ENCODE results near the gene CAPN12.

The CAPN12 gene

DNA sequence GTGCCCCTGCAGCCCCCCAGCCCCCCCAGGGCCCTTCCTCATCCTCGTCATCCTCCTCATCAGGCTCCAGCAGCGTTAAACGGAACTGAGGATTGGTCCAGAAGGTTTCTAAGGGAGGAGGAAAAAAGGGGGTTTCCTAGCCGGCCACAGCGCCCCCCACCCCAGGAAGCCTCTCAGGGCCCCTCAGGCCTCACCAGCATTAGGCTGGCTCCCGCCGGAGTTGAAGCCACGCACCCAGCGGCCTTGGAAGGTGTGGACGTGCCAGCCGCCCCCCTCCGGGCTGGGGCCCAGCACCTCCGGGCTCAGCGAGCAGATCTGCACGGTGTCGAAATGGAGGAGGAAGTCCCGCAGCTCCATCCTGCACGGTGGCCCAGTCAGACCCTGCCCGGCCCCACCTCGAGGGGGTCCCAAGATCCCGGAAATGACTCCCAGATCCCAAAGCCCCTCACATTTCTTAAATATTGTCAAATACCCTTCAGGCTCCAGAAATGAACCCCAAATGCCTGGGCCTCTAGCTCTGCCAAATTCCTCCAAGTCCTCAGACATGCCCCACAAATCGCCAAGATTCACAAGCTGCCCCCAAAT, 6.9 kb downstream of the CAPN12 start:
- no peaks in the 10 kb centered on the region for H3K79me2 ChIP-seq (ENCODE audit: control insufficient read depth, insufficient read depth, low read length, unreplicated experiment)
- no peak overlapping the region for H3K4me3 ChIP-seq (ENCODE audit: low read depth, low read length)
- no peak overlapping the region for H2AFZ ChIP-seq (ENCODE audit: low read length, unreplicated experiment)
- no peaks in the 10 kb centered on the region for H3K36me3 ChIP-seq (ENCODE audit: insufficient read depth, low read length)
- H3K4me1 ChIP-seq (ENCODE audit: control insufficient read depth, insufficient read depth, low read length, unreplicated experiment): peaks cover 17% of the 10 kb centered on the region
- no peak overlapping the region for H3K27ac ChIP-seq (ENCODE audit: low read depth, low read length)
- H3K27me3 ChIP-seq (ENCODE audit: insufficient read depth, low read length): no peaks in the 10 kb centered on the region

DNA sequence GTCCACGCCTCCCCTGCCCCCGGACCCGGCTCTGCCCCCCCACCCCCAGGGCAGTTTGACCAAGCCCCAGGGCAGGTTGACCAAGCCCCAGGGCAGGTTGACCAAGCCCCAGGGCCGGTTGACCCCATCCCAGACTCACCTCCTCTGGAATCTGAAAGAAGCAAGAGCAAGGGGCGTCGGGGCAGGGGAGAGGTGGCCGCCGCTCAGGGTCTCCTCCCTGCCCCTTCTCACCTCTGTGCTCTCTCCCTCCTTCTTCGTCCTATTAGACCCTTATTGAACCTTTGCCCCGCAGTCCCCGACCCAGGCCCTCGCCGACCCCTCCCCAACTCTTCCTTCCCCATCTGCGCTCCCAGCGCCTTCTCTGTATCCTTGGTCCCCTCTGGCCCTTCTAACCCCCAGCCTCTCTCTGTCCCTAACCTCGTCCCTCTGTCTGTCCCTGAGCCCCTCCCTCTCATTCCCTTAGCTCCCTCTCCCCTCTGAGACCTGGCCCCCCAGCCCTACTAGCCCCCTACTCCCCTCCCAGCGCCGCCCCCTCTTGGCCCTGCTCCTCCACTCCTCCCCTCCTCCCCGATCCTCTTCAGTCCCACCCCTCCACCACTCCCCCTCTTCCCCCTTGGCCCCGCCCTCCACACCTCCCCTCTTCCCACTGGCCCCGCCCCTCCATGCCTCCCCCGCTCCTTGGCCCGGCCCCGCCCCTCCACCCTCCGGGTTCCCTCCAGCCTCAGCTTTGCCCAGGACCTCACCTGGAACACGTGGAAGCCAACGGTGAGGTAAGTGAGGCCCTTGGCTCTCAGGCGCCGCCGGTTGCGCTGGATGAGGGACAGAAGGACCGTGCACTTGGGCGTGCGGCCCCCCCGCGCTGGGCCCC, 7.6 kb downstream of the CAPN12 start:
- Histone ChIP-seq H3K4me1 (ENCODE audit: control insufficient read depth, insufficient read depth, low read length, unreplicated experiment) (peaks cover 17% of the 10 kb centered on the region), H3K79me2 (ENCODE audit: control insufficient read depth, insufficient read depth, low read length, unreplicated experiment) (no peaks in the 10 kb centered on the region), H2AFZ (ENCODE audit: low read length, unreplicated experiment) (no peak overlapping the region), H3K4me3 (ENCODE audit: low read depth, low read length) (peak overlapping the region; percentile 47), H3K27ac (ENCODE audit: low read depth, low read length) (no peak overlapping the region), H3K27me3 (ENCODE audit: insufficient read depth, low read length) (no peaks in the 10 kb centered on the region), H3K36me3 (ENCODE audit: insufficient read depth, low read length) (no peaks in the 10 kb centered on the region)

DNA sequence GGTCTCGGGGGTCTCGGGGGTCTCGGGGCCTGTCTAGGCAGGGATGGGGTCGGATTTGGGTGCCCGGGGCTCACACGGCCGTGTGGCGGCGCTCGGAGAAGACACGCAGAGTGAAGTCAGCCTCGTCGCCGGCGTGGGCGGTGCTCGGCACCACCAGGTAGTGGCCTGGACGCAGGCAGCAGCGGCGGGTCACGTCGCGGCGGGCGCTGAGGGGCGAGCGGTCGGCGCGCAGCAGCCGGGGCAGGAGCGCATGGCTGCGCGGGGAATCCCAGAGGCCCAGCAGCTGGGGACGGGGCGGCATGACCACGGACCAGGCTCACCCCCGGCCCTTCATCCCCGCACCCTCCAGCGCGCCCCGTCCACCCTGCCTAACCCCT, 8.2 kb downstream of the CAPN12 start:
- Histone ChIP-seq H3K36me3 (ENCODE audit: insufficient read depth, low read length) (no peaks in the 10 kb centered on the region), H3K4me3 (ENCODE audit: low read depth, low read length) (peak overlapping the region; percentile 47), H3K79me2 (ENCODE audit: control insufficient read depth, insufficient read depth, low read length, unreplicated experiment) (no peaks in the 10 kb centered on the region), H2AFZ (ENCODE audit: low read length, unreplicated experiment) (no peak overlapping the region), H3K27me3 (ENCODE audit: insufficient read depth, low read length) (no peaks in the 10 kb centered on the region), H3K4me1 (ENCODE audit: control insufficient read depth, insufficient read depth, low read length, unreplicated experiment) (peaks cover 17% of the 10 kb centered on the region), H3K27ac (ENCODE audit: low read depth, low read length) (no peak overlapping the region)

DNA sequence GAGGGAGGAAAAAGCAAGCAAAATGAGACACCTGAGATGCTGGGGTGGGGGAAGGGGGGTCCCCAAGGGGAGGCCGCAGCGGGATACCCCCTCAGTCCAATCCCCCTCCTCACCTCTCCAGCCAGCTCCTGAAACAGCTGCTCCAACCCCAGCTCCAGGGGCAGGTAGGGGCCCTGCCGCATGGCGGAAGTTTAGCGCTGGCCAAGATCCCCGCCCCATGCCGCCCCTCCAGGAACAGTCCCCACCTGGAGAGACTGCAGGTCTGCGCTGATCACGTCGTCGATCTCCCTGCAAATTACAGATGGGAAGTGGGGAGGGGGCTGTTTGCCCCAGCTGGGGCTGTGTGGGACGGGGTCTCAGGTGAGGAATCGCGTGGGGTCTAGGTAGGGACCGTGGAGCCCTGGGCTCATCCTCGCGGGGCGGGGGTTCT, 9.0 kb downstream of the CAPN12 start:
- Histone ChIP-seq H3K79me2 (ENCODE audit: control insufficient read depth, insufficient read depth, low read length, unreplicated experiment) (no peaks in the 10 kb centered on the region), H3K36me3 (ENCODE audit: insufficient read depth, low read length) (no peaks in the 10 kb centered on the region), H3K27me3 (ENCODE audit: insufficient read depth, low read length) (no peaks in the 10 kb centered on the region), H3K27ac (ENCODE audit: low read depth, low read length) (no peak overlapping the region), H3K4me1 (ENCODE audit: control insufficient read depth, insufficient read depth, low read length, unreplicated experiment) (peaks cover 17% of the 10 kb centered on the region), H2AFZ (ENCODE audit: low read length, unreplicated experiment) (no peak overlapping the region), H3K4me3 (ENCODE audit: low read depth, low read length) (no peak overlapping the region)

DNA sequence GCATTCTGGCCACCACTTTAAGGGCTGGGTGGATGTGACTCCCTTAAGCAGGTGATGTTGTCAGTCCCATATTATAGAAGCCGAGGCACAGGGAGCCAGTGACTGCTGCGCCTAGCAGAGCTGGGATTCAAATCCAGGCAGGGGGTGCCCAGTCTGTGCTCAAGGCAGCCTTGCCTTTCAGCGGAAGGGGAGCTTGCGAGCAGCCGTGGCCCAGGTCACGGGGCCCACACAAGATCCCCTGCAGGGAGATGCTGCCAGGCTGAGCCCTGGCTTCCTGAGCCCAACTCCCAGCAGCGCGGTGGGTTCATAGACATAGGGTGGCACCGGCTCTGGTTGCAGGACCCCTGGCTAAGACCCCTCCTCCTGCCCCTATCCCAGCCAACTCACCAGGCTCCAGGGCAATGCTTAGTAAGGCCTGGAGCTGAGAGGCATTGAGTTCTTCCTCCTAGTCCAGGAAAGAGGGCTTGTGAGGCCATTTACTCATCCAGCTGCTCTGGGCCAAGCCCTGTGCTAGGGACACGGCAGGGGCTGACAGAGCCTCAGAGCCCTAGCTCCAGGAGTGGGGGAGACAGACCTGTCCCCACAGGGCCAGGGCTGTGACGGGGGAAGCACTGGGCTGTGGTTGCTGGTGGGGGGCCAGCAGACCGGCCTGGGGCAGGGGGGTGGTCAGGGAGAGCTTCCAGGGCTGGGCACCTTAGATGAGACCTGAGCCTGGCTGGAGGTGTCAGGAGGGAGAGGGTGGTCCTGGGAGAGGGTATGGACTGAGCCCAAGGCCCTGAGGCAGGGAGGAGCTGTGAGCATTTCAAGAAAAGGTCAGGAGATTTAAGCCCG, 9.6 kb downstream of the CAPN12 start:
- H3K36me3 ChIP-seq (ENCODE audit: insufficient read depth, low read length): no peaks in the 10 kb centered on the region
- H2AFZ ChIP-seq (ENCODE audit: low read length, unreplicated experiment): no peak overlapping the region
- no peak overlapping the region for H3K4me3 ChIP-seq (ENCODE audit: low read depth, low read length)
- H3K27ac ChIP-seq (ENCODE audit: low read depth, low read length): peak overlapping the region; percentile 19; the same call in 1 of the 2 replicates
- peaks cover 17% of the 10 kb centered on the region for H3K4me1 ChIP-seq (ENCODE audit: control insufficient read depth, insufficient read depth, low read length, unreplicated experiment)
- H3K27me3 ChIP-seq (ENCODE audit: insufficient read depth, low read length): no peaks in the 10 kb centered on the region
- H3K79me2 ChIP-seq (ENCODE audit: control insufficient read depth, insufficient read depth, low read length, unreplicated experiment): no peaks in the 10 kb centered on the region

DNA sequence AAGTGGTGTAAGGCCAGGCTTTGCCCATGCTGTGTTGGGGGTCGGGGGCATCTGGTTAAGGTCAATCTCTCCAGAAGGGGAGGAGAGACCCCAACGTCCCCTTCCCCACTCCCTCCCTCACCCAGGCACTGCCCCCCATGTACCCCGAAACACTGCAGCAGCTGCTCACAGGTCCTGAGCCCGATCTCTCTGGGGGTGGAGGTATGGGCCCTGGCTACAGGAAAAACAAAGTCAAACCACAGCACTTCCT, 10.2 kb downstream of the CAPN12 start:
- H3K4me1 ChIP-seq (ENCODE audit: control insufficient read depth, insufficient read depth, low read length, unreplicated experiment): peaks cover 17% of the 10 kb centered on the region
- H3K36me3 ChIP-seq (ENCODE audit: insufficient read depth, low read length): no peaks in the 10 kb centered on the region
- no peaks in the 10 kb centered on the region for H3K79me2 ChIP-seq (ENCODE audit: control insufficient read depth, insufficient read depth, low read length, unreplicated experiment)
- H3K27me3 ChIP-seq (ENCODE audit: insufficient read depth, low read length): no peaks in the 10 kb centered on the region
- H2AFZ ChIP-seq (ENCODE audit: low read length, unreplicated experiment): no peak overlapping the region
- no peak overlapping the region for H3K4me3 ChIP-seq (ENCODE audit: low read depth, low read length)
- peak overlapping the region; percentile 20; the same call in 1 of the 2 replicates for H3K27ac ChIP-seq (ENCODE audit: low read depth, low read length)

DNA sequence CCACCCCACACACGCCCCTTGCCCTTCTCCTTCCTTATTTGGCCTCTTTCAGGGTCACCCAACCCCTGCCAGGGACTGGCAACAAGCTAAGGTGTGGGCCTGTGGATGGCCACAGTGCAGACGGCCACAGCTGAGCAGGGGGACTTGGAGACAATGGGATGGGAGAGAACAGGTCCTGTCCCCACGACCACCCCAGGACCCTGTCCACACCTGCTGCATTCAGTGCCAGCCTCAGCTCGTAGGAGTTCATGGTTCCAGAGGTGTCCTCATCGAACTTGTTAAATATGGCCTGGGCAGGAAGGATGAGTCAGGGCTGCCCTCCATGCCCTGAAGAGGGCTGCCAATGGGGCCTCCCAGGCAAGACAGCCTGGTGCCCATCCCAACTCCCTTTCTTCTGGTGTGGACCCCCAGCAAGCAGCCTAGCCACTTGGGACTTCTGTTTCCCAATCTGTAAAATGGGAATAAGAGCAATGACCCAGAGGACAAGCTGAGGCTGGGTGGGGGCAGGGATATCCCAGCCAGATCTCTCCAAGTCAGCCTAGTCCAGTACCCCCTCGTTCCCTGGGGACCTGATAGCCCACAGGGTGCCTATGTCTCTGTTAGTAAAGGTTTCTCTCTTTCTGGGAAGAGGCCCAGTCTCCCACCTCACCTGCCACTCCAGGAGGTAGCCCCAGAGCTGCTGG, 10.6 kb downstream of the CAPN12 start:
- Histone ChIP-seq H3K4me3 (ENCODE audit: low read depth, low read length) (no peak overlapping the region), H3K36me3 (ENCODE audit: insufficient read depth, low read length) (no peaks in the 10 kb centered on the region), H3K4me1 (ENCODE audit: control insufficient read depth, insufficient read depth, low read length, unreplicated experiment) (peaks cover 17% of the 10 kb centered on the region), H3K79me2 (ENCODE audit: control insufficient read depth, insufficient read depth, low read length, unreplicated experiment) (no peaks in the 10 kb centered on the region), H2AFZ (ENCODE audit: low read length, unreplicated experiment) (no peak overlapping the region), H3K27ac (ENCODE audit: low read depth, low read length) (peak overlapping the region; percentile 20; the same call in 1 of the 2 replicates), H3K27me3 (ENCODE audit: insufficient read depth, low read length) (no peaks in the 10 kb centered on the region)

DNA sequence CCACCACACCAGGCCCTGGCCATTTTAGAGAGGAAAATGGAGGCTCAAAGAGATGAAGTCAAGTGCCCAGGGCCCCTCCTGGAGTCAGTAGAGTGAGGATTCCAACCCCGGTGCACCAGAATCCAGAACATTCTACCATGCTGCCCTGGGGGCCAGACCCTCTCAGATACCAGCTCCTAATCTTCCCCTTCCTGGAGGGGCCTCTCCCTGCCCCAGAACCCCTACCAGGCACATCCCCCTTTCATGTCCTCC, 11.1 kb downstream of the CAPN12 start:
- H3K4me3 ChIP-seq (ENCODE audit: low read depth, low read length): no peak overlapping the region
- H3K36me3 ChIP-seq (ENCODE audit: insufficient read depth, low read length): no peaks in the 10 kb centered on the region
- peaks cover 17% of the 10 kb centered on the region for H3K4me1 ChIP-seq (ENCODE audit: control insufficient read depth, insufficient read depth, low read length, unreplicated experiment)
- H3K27me3 ChIP-seq (ENCODE audit: insufficient read depth, low read length): no peaks in the 10 kb centered on the region
- H2AFZ ChIP-seq (ENCODE audit: low read length, unreplicated experiment): no peak overlapping the region
- H3K27ac ChIP-seq (ENCODE audit: low read depth, low read length): no peak overlapping the region
- no peaks in the 10 kb centered on the region for H3K79me2 ChIP-seq (ENCODE audit: control insufficient read depth, insufficient read depth, low read length, unreplicated experiment)

DNA sequence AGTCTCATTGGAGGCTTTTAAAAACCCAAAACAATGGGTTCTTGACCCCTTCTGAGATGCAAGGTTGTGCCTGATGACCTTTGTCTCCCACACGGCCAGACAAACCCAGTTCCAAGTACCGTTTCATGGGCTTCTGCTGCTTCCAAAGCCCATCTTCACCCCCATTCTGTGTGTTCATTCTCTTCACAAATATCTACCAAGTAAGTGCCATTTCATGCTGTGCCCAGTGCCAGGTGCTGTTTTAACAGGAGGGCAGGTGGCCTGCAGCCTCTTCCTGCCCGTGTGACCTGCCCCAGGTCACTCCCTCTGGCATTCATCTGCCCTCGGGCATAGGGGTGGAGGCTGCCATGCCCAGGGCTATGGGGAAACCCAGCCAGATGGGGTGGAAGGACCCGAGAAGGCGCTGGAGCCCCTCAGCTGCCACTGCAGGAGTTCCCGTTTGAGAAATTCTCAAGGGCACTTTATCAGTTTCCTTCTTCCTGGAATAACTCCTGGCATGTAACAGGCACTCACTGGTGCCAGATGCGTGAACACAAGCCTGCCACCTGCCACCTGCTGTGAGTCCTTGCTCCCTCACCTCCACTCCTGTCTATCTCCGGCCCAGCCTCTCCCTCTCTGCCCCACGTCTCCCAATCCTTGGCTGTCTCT, 12.5 kb downstream of the CAPN12 start:
- Histone ChIP-seq H3K36me3 (ENCODE audit: insufficient read depth, low read length) (no peaks in the 10 kb centered on the region), H3K79me2 (ENCODE audit: control insufficient read depth, insufficient read depth, low read length, unreplicated experiment) (no peaks in the 10 kb centered on the region), H2AFZ (ENCODE audit: low read length, unreplicated experiment) (no peak overlapping the region), H3K4me3 (ENCODE audit: low read depth, low read length) (no peak overlapping the region), H3K4me1 (ENCODE audit: control insufficient read depth, insufficient read depth, low read length, unreplicated experiment) (peaks cover 17% of the 10 kb centered on the region), H3K27me3 (ENCODE audit: insufficient read depth, low read length) (no peaks in the 10 kb centered on the region), H3K27ac (ENCODE audit: low read depth, low read length) (no peak overlapping the region)
